Left lung (tissue), 14 donors: ENCODE data around the gene MARK1. TPM values are rescaled to one million over a fixed set of nuclear protein-coding genes. Genes with fewer than 3 reads are reported as not detected.

ENCODE experiments used
- ATAC-seq: fragments of 200-7000 bp; cut with Tn5 transposase; one replicate; pipeline ENCODE4 v1.9.1; 2020; ENCODE audit warnings: moderate library complexity
- DNase-seq, 4 donors: peaks; one replicate each; pipeline ENCODE4 v3.0.0-alpha.2; 2013 to 2020
- H3K27ac ChIP-seq, 2 donors: fragments of 200-600 bp; sonication (generic) in 1 of 2; one replicate each; pipeline versions ENCODE4 v1.5.0 to v1.8.0; 2020 to 2021
- H3K27me3 ChIP-seq, 2 donors: fragments of 200-600 bp; sonication (generic) in 1 of 2; one replicate each; pipeline versions ENCODE4 v1.5.0 to v1.8.0; 2020 to 2021
- H3K36me3 ChIP-seq, 2 donors: fragments of 200-600 bp; sonication (generic) in 1 of 2; one replicate each; pipeline versions ENCODE4 v1.5.0 to v1.8.0; 2020 to 2021
- H3K4me1 ChIP-seq, 2 donors: fragments of 200-600 bp; one replicate each; pipeline ENCODE4 v1.8.0; 2021
- H3K4me3 ChIP-seq, 2 donors: fragments of 200-600 bp; sonication (generic) in 1 of 2; one replicate each; pipeline versions ENCODE4 v1.5.0 to v1.8.0; 2020 to 2021; ENCODE audit warnings: mild to moderate bottlenecking in 1 of 2
- H3K9me3 ChIP-seq, 2 donors: fragments of 200-600 bp; sonication (generic) in 1 of 2; one replicate each; pipeline versions ENCODE4 v1.5.0 to v1.8.0; 2020 to 2021
- intact Hi-C, 2 donors: fragments of 100-400 bp; cut with DNase I; formaldehyde crosslinking; loops; one replicate each; pipeline versions ENCODE4 v1.11.2 to v1.14.2; 2022
- long read RNA-seq, 12 donors: library from polyadenylated mRNA in 2 of 12; unstranded in 2 of 12; transcript quantifications; one replicate each; pipeline ENCODE4 v2.0.0 and lab custom pipeline, GENCODE V29; 2019 to 2026
- polyA plus RNA-seq, 6 donors: library from polyadenylated mRNA; unstranded; fragments of 120-200 nt; gene quantifications; one replicate each; pipeline ENCODE4 v1.2.1, GENCODE V29; 2013; ENCODE audit not compliant: insufficient read length in 6 of 6
- total RNA-seq, 2 donors: library from RNA; stranded (reverse); fragmentation: NEBNext Ultra II Directional; extraction: Animal tissue kit (Norgen Biotek cat#: 25700); gene quantifications; one replicate each; pipeline ENCODE4 v1.2.1, GENCODE V29; 2021
- TF ChIP-seq, protein P1 (sequence below), 2 donors: fragments of 200-600 bp; sonication (generic) in 1 of 2; IDR thresholded peaks; one replicate each; pipeline versions ENCODE4 v1.5.0 to v1.8.0; 2021; ENCODE audit warnings: antibody characterized with exemption in 2 of 2
- donor health status: DM: no; HTN: yes; CAD: no.
- donor health status: DM: no; HTN: no; CAD: no.

Gene MARK1
- 1 to 10 TPM; 3.1 to 4.3 TPM for total RNA-seq
- polyA plus RNA-seq: 1 to 10 TPM; 7.6 to 9.7 (median 9.0) TPM
- long read RNA-seq, donor 1, full-length matches to known transcripts: 1 of 1 reads
- long read RNA-seq, donor 1, partial matches to known transcripts: 0 of 1 reads
- long read RNA-seq, donor 1, other reads (novel, unspliced or antisense): 0 of 1 reads
- long read RNA-seq, donor 2: 0 reads
- long read RNA-seq, donor 3: 0 reads
- long read RNA-seq, donor 4, partial matches to known transcripts: 1 of 1 reads
- long read RNA-seq, donor 4, other reads (novel, unspliced or antisense): 0 of 1 reads
- long read RNA-seq, donor 5: 0 reads
- long read RNA-seq, donor 6: 0 reads
- long read RNA-seq, donor 7: 0 reads
- long read RNA-seq, donor 8, partial matches to known transcripts: 0 of 1 reads
- long read RNA-seq, donor 8, other reads (novel, unspliced or antisense): 0 of 1 reads
- long read RNA-seq, donor 9: 0 reads
- long read RNA-seq, donor 10: 0 reads
- long read RNA-seq, donor 11, full-length matches to known transcripts: 3 of 3 reads
- long read RNA-seq, donor 11, partial matches to known transcripts: 0 of 3 reads
- long read RNA-seq, donor 11, other reads (novel, unspliced or antisense): 0 of 3 reads
- long read RNA-seq, donor 12: 0 reads

DNA sequence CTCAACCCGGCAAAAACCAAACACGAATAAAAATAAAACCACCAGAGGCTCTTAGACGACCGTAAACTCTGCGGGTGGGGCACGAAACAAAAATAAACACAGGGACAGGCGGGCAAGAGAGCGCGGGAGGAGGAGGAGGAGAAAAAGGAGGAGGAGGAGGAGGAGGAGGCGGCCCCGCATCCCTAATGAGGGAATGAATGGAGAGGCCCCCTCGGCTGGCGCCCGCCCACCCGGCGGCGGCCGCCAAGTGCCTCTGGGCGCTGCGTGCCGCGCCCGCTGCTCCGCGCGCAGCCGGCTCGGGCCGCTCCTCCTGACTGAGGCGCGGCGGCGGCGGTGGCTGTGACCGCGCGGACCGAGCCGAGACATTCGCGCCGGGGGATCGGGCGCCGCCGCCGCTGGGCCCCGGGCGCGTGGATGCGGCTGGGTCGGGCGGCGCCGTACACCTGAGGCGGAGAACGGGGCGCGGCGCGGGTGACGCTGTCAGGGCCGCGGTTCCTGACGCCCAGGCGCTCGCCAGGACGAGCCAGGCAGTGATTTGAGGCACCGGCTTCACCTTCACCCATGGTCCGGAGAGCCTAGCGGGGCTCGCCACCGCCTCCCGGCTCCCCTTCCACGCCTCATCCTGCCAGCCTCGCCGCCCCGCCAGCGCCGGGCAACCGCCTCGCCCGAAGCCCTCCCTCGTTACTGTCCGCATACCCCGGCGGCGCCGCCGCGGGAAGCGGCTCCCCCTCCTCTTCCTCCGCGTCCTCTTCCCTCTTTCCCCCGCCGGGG is at the start of gene MARK1:
Gene MARK1, plus strand, starts transcription at position 229 of the 771 bp plus-strand sequence. CDS start 687 bp downstream, outside the sequence.
- DNase-seq (peak in 3 of 4 donors; percentile 57 to 81 (median 80)), ATAC-seq (peak; percentile 83)
- intact Hi-C loops: no loop called here
- H3K4me3 ChIP-seq: peak within 1 kb of the TSS; percentile 52 to 55
- peak within 1 kb of the TSS; percentile 55 to 74 for H3K27ac ChIP-seq
- no peaks in the 10 kb centered on the region for H3K9me3 ChIP-seq
- H3K4me1 ChIP-seq: peaks cover 0 to 16% of the 10 kb centered on the region in 2 donors
- peaks cover 23 to 79% of the 10 kb centered on the region in 2 donors for H3K27me3 ChIP-seq
- H3K36me3 ChIP-seq: no peaks in the 10 kb centered on the region
- TF ChIP-seq, protein P1, sequence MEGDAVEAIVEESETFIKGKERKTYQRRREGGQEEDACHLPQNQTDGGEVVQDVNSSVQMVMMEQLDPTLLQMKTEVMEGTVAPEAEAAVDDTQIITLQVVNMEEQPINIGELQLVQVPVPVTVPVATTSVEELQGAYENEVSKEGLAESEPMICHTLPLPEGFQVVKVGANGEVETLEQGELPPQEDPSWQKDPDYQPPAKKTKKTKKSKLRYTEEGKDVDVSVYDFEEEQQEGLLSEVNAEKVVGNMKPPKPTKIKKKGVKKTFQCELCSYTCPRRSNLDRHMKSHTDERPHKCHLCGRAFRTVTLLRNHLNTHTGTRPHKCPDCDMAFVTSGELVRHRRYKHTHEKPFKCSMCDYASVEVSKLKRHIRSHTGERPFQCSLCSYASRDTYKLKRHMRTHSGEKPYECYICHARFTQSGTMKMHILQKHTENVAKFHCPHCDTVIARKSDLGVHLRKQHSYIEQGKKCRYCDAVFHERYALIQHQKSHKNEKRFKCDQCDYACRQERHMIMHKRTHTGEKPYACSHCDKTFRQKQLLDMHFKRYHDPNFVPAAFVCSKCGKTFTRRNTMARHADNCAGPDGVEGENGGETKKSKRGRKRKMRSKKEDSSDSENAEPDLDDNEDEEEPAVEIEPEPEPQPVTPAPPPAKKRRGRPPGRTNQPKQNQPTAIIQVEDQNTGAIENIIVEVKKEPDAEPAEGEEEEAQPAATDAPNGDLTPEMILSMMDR (IDR thresholded peaks at IDR 0.05): no peak

DNA sequence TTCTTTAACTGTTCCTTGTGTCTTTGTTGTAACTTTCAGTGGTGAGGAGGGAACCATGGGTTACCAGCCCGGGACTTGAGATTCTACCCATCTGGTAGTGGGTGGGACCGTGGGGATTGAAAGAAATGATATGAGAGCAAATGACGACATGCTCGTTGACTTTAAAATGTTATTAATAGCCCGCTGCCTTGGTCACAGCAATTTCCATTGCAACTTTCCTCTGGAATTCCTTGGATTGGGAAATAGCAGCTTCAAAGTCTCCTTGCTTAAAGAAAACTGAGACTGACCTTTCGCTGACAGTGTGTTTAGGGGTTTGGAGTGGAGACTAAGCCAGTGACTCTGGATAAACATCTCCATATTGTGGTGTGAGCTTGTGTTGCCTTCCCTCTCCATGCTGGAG is 44.2 kb upstream of the MARK1 start:
- H3K4me1 ChIP-seq: no peaks in the 10 kb centered on the region
- DNase-seq: peak in 2 of 4 donors; percentile 27 to 29
- no peak overlapping the region for H3K4me3 ChIP-seq
- no peaks in the 10 kb centered on the region for H3K27me3 ChIP-seq
- H3K9me3 ChIP-seq: no peaks in the 10 kb centered on the region
- H3K36me3 ChIP-seq: no peaks in the 10 kb centered on the region
- peak; percentile 66 for ATAC-seq
- intact Hi-C loops: no loop called here
- peak overlapping the region; percentile 6 to 74 for H3K27ac ChIP-seq
- TF ChIP-seq, protein P1 (IDR thresholded peaks at IDR 0.05): no peak

DNA sequence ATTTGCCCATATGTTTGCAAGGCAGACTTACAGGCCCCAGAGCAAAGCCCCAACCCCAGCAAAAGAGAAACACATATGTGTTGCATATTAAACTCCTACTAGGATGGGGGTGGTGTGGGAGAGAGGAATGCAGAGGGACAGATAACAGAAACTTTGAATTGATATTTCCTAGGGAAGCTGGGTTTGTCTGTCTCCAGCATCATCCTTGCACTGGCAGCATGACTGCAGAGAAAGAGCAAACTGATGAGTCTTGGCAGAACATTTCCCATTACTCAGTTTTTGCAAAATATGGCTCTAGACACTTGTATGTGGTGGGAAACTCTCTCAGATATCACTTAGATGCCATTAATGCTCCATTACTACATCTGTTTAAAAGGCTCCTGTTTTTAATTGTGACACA is 43.8 kb upstream of the MARK1 start:
- peak overlapping the region; percentile 6 to 74 for H3K27ac ChIP-seq
- no peak for DNase-seq
- intact Hi-C loops: no loop called here

DNA sequence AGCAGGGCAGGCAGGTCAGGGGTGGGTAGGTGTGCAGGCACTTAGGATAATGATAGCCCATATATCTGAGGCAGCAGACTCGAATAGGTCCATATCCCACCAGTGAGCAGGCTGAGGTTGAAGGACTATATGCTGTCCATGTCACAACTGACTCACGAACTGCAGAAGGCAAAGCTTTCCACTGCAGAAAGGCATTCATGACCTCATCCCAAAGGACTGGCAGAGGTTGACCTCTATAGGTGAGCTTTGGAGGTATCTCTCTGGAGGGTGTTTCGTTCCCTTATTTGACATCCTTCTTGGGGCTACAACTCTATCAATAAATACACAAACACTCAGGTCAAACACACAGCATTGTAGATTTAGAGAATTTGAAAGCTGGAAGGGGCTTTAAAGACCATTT is 42.8 kb upstream of the MARK1 start:
- no peak overlapping the region for H3K4me3 ChIP-seq
- DNase-seq (no peak), ATAC-seq (no peak)
- H3K27ac ChIP-seq: no peak overlapping the region
- no peaks in the 10 kb centered on the region for H3K27me3 ChIP-seq
- H3K9me3 ChIP-seq: no peaks in the 10 kb centered on the region
- intact Hi-C loops: no loop called here
- no peaks in the 10 kb centered on the region for H3K36me3 ChIP-seq
- H3K4me1 ChIP-seq: no peaks in the 10 kb centered on the region
- TF ChIP-seq, protein P1 (IDR thresholded peaks at IDR 0.05): no peak

More for the DNA sequence above, 43.8 kb upstream of the MARK1 start:
- Histone ChIP-seq H3K27me3 (no peaks in the 10 kb centered on the region), H3K9me3 (no peaks in the 10 kb centered on the region), H3K36me3 (no peaks in the 10 kb centered on the region), H3K4me1 (no peaks in the 10 kb centered on the region), H3K4me3 (no peak overlapping the region)
- TF ChIP-seq, protein P1 (IDR thresholded peaks at IDR 0.05): no peak
- peak; percentile 48 for ATAC-seq
